Neural progenitor cell (in vitro differentiated cells): ENCODE results near the gene GDPGP1. TPM values are rescaled to one million over a fixed set of nuclear protein-coding genes. Genes with fewer than 3 reads are reported as not detected.

Experiments
- DNase-seq: peaks from one replicate; pipeline ENCODE4 v3.0.0-alpha.2; 2016; ENCODE audit warnings: low spot score
- H2AFZ ChIP-seq: fragments of 200-600 bp; sonication (generic); replicated peaks from 2 replicates; pipeline ENCODE4 v1.6.1; 2016; ENCODE audit warnings: antibody characterized with exemption
- H3F3A ChIP-seq: fragments of 200-600 bp; sonication (generic); 2 replicates; pipeline ENCODE4 v1.6.1; 2016; ENCODE audit warnings: antibody characterized with exemption, low read depth
- H3K27ac ChIP-seq: fragments of 200-600 bp; sonication (generic); 2 replicates; pipeline ENCODE4 v1.5.1; 2016; ENCODE audit warnings: mild to moderate bottlenecking
- H3K27me3 ChIP-seq: fragments of 200-600 bp; sonication (generic); 2 replicates; pipeline ENCODE4 v1.6.1; 2016; ENCODE audit warnings: mild to moderate bottlenecking, moderate library complexity
- H3K36me3 ChIP-seq: fragments of 200-600 bp; sonication (generic); 2 replicates; pipeline ENCODE4 v1.5.1; 2016
- H3K4me1 ChIP-seq: fragments of 200-600 bp; sonication (generic); 2 replicates; pipeline ENCODE4 v1.6.1; 2016; ENCODE audit warnings: mixed run types
- H3K4me2 ChIP-seq: fragments of 200-600 bp; sonication (generic); 2 replicates; pipeline ENCODE4 v1.6.1; 2016
- H3K4me3 ChIP-seq: fragments of 200-600 bp; sonication (generic); 2 replicates; pipeline ENCODE4 v1.5.1; 2016
- H3K79me2 ChIP-seq: fragments of 200-600 bp; sonication (generic); 2 replicates; pipeline ENCODE4 v1.6.1; 2016; ENCODE audit warnings: low read depth
- H3K9ac ChIP-seq: fragments of 200-600 bp; sonication (generic); 2 replicates; pipeline ENCODE4 v1.6.1; 2016
- H3K9me3 ChIP-seq: fragments of 200-600 bp; sonication (generic); 2 replicates; pipeline ENCODE4 v1.5.1; 2016; ENCODE audit warnings: low read depth
- H4K20me1 ChIP-seq: fragments of 200-600 bp; sonication (generic); 2 replicates; pipeline ENCODE4 v1.6.1; 2016; ENCODE audit warnings: low read depth
- H3K27ac Mint-ChIP-seq: 3 replicates; pipeline ENCODE4 v1.8.0; 2021; ENCODE audit warnings: mixed read lengths
- H3K27me3 Mint-ChIP-seq: 2 replicates; pipeline ENCODE4 v1.8.0; 2022; ENCODE audit warnings: low read depth, mild to moderate bottlenecking, inconsistent platforms, moderate library complexity, mixed read lengths; ENCODE audit not compliant: insufficient read depth
- H3K36me3 Mint-ChIP-seq: 3 replicates; pipeline ENCODE4 v1.8.0; 2021; ENCODE audit warnings: mixed read lengths
- H3K4me1 Mint-ChIP-seq: 3 replicates; pipeline ENCODE4 v1.8.0; 2021; ENCODE audit warnings: mixed read lengths
- H3K4me3 Mint-ChIP-seq: 3 replicates; pipeline ENCODE4 v1.8.0; 2021; ENCODE audit warnings: mild to moderate bottlenecking, moderate library complexity, mixed read lengths
- H3K9me3 Mint-ChIP-seq: 3 replicates; pipeline ENCODE4 v1.8.0; 2020; ENCODE audit warnings: mixed read lengths
- CTCF ChIP-seq: fragments of 200-600 bp; sonication (generic); IDR thresholded peaks from 2 replicates; pipeline ENCODE4 v1.5.1; 2017; ENCODE audit warnings: antibody characterized with exemption, mild to moderate bottlenecking
- EZH2 ChIP-seq: fragments of 200-600 bp; sonication (generic); IDR thresholded peaks from 2 replicates; pipeline ENCODE4 v1.6.1; 2017; ENCODE audit warnings: antibody characterized with exemption, mild to moderate bottlenecking, moderate library complexity
- EZH2phosphoT487 ChIP-seq: fragments of 200-600 bp; sonication (generic); IDR thresholded peaks from 2 replicates; pipeline ENCODE4 v1.6.1; 2017; ENCODE audit warnings: antibody characterized with exemption
- total RNA-seq: library from RNA; depleted of rRNA; stranded (reverse); fragments of >200 nt; gene quantifications from 2 replicates; pipeline ENCODE4 v1.2.3, GENCODE V29; 2015; ENCODE audit warnings: low replicate concordance

GDPGP1 gene
- total RNA-seq, 1 donor from 2014 or later: 0.67 TPM

DNA sequence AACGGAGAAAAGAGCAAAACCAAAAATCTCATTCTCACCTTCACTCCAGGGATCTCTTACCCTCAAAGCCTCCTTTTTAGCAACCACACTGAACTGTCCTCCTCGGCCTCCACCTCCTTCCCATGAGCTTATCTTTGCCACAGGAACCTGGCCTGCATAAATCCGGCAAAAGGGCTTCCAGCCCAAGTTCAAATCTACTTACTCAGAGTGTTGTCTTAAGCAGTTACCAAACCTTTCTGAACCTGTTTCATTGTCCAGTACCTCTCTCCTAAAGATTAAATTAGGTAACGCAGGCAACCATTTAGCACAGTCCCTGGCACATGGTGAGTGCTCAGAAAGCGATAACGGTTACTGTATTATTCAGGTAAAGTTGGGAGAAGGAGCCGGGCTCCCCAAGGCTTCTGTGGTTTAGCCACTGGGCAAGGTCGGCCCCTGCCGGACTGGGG, 1.0 kb upstream of the GDPGP1 start:
- Histone ChIP-seq H3K4me3 (peak overlapping the region; percentile 91), H3K36me3 (no peaks in the 10 kb centered on the region), H3K79me2 (no peaks in the 10 kb centered on the region), H3K4me2 (peak overlapping the region; percentile 98), H3K9me3 (no peaks in the 10 kb centered on the region), H3K27ac (no peak overlapping the region), H3K27me3 (peaks cover 11% of the 10 kb centered on the region), H3K9ac (no peak overlapping the region), H3F3A (peaks cover 6% of the 10 kb centered on the region), H3K4me1 (no peaks in the 10 kb centered on the region), H4K20me1 (peaks cover 7% of the 10 kb centered on the region), H2AFZ (peak overlapping the region; percentile 89)
- no peak for DNase-seq
- H3K36me3 Mint-ChIP-seq: peaks cover 9% of the 10 kb centered on the region
- H3K4me3 Mint-ChIP-seq: peak overlapping the region; percentile 84
- H3K9me3 Mint-ChIP-seq: no peaks in the 10 kb centered on the region
- H3K4me1 Mint-ChIP-seq: peaks cover 17% of the 10 kb centered on the region
- no peak for TF ChIP-seq EZH2phosphoT487
- no peak for TF ChIP-seq CTCF
- TF ChIP-seq EZH2: no peak
- H3K27me3 Mint-ChIP-seq: peaks cover 3% of the 10 kb centered on the region
- H3K27ac Mint-ChIP-seq: no peak overlapping the region

GRCh38 chr15:90233387-90234095, 468 bp upstream of the GDPGP1 start, which contains the start of gene CIB1:
TSS of gene CIB1 (minus strand) at chr15:90233941. CDS start at chr15:90233885, 56 bp downstream.
- Histone ChIP-seq H2AFZ (peak within 1 kb of the TSS; percentile 89), H3K79me2 (no peaks in the 10 kb centered on the region), H4K20me1 (peaks cover 7% of the 10 kb centered on the region), H3K9me3 (no peaks in the 10 kb centered on the region), H3K9ac (no peak within 1 kb of the TSS), H3F3A (peaks cover 6% of the 10 kb centered on the region), H3K4me2 (peak within 1 kb of the TSS; percentile 98), H3K27ac (no peak within 1 kb of the TSS), H3K4me3 (peak within 1 kb of the TSS; percentile 91), H3K36me3 (no peaks in the 10 kb centered on the region), H3K4me1 (no peaks in the 10 kb centered on the region), H3K27me3 (peaks cover 11% of the 10 kb centered on the region)
- DNase-seq: peak; percentile 97
- peak within 1 kb of the TSS; percentile 85 for H3K4me3 Mint-ChIP-seq
- H3K27ac Mint-ChIP-seq: no peak within 1 kb of the TSS
- peaks cover 3% of the 10 kb centered on the region for H3K27me3 Mint-ChIP-seq
- TF ChIP-seq CTCF: peak; percentile 54
- peak; percentile 50 for TF ChIP-seq EZH2
- peak; percentile 31 for TF ChIP-seq EZH2phosphoT487
- no peaks in the 10 kb centered on the region for H3K9me3 Mint-ChIP-seq
- H3K36me3 Mint-ChIP-seq: peaks cover 13% of the 10 kb centered on the region
- H3K4me1 Mint-ChIP-seq: peaks cover 17% of the 10 kb centered on the region

DNA sequence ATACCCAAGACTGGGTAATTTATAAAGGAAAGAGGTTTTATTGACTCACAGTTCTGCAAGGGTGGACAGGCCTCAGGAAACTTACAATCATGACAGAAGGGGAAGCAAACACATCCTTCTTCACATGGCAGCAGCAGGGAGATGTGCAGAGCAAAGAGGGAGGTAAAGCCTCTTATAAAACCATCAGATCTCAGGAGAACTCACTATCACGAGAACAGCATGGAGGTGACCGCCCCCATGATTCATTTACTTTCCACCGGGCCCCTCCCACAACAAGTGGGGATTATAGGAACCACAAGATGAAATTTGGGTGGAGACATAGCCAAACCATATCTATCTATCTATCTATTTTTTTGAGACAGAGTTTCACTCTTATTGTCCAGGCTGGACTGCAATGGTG, 5.4 kb downstream of the GDPGP1 start:
- Histone ChIP-seq H3K4me1 (no peaks in the 10 kb centered on the region), H3K9ac (no peak overlapping the region), H2AFZ (no peak overlapping the region), H3K36me3 (no peaks in the 10 kb centered on the region), H4K20me1 (no peaks in the 10 kb centered on the region), H3K9me3 (no peaks in the 10 kb centered on the region), H3K27me3 (no peaks in the 10 kb centered on the region), H3F3A (no peaks in the 10 kb centered on the region), H3K79me2 (no peaks in the 10 kb centered on the region), H3K4me3 (no peak overlapping the region), H3K27ac (no peak overlapping the region), H3K4me2 (no peak overlapping the region)
- no peak overlapping the region for H3K4me3 Mint-ChIP-seq
- peaks cover 4% of the 10 kb centered on the region for H3K36me3 Mint-ChIP-seq
- peaks cover 7% of the 10 kb centered on the region for H3K4me1 Mint-ChIP-seq
- no peak for DNase-seq
- no peaks in the 10 kb centered on the region for H3K9me3 Mint-ChIP-seq
- no peak for TF ChIP-seq EZH2
- H3K27ac Mint-ChIP-seq: no peak overlapping the region
- no peaks in the 10 kb centered on the region for H3K27me3 Mint-ChIP-seq

DNA sequence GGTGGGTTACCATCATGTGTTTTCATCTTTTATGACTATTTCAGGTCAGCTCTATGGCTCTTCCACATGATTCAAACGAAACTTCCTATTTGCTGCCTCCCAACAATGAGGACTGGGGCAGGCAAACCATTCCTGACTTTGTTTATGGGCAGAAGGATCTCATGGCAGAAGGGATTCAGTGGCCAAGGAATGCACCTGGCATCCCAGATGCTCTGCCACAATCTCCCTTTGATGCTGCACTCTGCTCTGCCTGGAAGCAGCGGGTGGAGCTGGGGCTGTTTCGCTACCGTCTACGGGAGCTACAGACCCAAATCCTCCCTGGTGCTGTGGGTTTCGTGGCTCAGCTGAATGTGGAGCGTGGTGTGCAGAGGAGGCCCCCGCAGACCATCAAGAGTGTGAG, 6.8 kb downstream of the GDPGP1 start:
- H4K20me1 ChIP-seq: no peaks in the 10 kb centered on the region
- no peaks in the 10 kb centered on the region for H3K36me3 ChIP-seq
- H3K27me3 ChIP-seq: no peaks in the 10 kb centered on the region
- no peak overlapping the region for H3K27ac ChIP-seq
- Mint-ChIP-seq H3K36me3 (peaks cover 4% of the 10 kb centered on the region), H3K27ac (no peak overlapping the region), H3K4me1 (no peaks in the 10 kb centered on the region), H3K4me3 (no peak overlapping the region), H3K27me3 (peaks cover 2% of the 10 kb centered on the region), H3K9me3 (no peaks in the 10 kb centered on the region)
- no peaks in the 10 kb centered on the region for H3K4me1 ChIP-seq
- no peak for TF ChIP-seq EZH2phosphoT487
- TF ChIP-seq EZH2: no peak
- no peak for TF ChIP-seq CTCF
- H3F3A ChIP-seq: no peaks in the 10 kb centered on the region
- no peak overlapping the region for H3K9ac ChIP-seq
- no peak overlapping the region for H2AFZ ChIP-seq
- H3K9me3 ChIP-seq: no peaks in the 10 kb centered on the region
- H3K4me2 ChIP-seq: no peak overlapping the region
- no peak for DNase-seq
- H3K4me3 ChIP-seq: no peak overlapping the region
- no peaks in the 10 kb centered on the region for H3K79me2 ChIP-seq
